Measurements from ENCODE around the gene MPST.
"Not testable (repeated sequence)": the region's sequence is repeated elsewhere in the genome, so short reads cannot be mapped to it uniquely, and the experiment has no call there.

MPST gene

GRCh38 chr22:37019309-37020191, at the start of gene MPST, which contains the start of gene TST:
TSS of gene MPST (plus strand) at chr22:37019742. CDS start at chr22:37019837, 95 bp downstream.
TSS of gene TST (minus strand) at chr22:37019447. CDS start at chr22:37018732, 715 bp downstream.
- DNase-seq = no peak

- DNase-seq = no peak
Measured at GRCh38 chr22:36971341-36972125, 48.0 kb upstream of the MPST start.

DNA sequence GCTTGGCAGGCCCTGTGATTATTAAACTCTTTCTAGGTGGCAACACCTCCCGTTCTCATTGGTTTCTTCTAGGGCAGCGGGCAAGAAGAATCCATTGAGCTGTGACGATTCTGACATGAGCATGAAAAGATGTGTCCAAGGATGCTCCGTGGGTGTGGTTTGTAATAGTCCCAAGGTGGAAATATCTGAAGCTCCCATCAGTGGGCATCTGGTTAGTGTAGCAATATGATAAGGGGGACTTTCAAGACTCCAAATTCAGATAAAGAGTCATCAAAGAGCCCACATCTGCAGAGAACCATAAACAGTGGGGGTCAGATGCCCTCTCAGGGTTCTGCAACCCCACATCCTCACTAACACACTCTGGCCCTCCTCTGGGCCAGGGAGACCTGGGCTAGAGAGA, 42.9 kb upstream of the MPST start:
- DNase-seq = no peak

DNA sequence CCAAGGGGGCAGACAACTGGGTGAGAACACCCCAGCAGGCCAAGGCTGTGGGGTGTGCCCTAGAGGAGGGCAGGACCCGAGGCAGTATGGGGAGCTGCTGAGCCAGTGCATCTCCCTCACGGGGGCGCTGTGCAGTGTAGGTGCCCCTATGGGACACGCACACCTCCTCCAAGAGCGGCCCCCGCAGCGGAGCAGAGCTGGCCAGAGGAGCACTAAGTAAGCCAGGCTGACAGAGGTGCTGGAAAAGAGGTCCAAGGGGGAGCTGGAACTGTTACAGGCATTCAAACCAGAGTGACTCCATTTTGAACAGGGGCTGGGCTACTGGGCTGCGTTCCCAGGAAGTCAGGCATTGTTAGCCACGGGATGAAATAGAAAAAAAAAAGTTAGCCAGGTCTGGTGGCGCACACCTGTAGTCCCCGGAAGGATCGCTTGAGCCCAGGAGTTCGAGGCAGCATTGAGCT, 42.1 kb upstream of the MPST start:
- peak; percentile 74 for DNase-seq

- peak; percentile 88 for DNase-seq
Measured at GRCh38 chr22:36977947-36978660, 41.4 kb upstream of the MPST start.

- no peak for DNase-seq
Measured at GRCh38 chr22:36979016-36979910, 40.3 kb upstream of the MPST start.

DNA sequence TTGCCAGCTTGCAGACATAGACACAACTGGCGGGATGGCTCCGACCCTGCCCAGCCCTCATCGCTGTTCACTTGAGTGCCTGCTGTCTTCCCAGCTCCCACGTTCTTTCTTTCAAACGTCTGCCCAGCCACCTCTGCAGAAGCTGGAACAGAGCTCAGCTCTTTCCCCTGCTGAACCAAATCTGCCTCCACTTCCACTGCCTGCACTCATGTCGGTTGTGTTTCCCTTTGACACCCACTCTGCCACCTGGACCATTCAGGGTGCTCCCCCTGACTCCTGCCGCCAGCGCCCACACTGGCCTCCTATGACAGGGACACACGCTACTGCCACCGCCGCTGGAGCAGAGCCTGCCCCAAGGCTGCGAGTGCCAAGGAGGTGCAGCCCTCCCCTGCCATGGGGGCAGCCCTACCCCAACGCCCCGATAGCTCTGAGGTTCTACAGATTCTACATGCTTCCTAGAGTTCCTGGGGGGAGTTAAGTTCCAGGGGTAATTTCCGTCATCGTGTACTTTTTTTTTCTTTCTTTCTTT, 38.2 kb upstream of the MPST start:
- no peak for DNase-seq

DNA sequence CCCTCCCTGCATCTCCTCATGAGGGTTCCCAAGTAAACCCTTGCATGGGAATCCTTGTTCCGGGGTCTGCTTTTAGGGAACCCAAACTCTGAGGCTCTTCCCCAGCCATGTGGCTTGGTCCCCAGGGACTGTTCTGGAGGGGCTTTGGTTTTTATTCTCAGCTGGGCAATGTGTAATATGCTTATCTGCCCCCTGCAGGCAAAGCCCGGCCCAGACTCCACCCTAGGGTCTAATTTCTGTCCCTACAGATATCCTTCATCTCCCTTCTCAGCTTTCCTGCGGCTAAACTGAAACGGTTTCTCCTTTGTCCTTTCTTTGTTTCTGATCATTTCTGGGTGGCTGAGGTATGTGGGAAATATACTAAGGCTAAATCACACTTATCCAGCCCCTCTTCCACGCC, 37.4 kb upstream of the MPST start:
- DNase-seq = no peak

DNA sequence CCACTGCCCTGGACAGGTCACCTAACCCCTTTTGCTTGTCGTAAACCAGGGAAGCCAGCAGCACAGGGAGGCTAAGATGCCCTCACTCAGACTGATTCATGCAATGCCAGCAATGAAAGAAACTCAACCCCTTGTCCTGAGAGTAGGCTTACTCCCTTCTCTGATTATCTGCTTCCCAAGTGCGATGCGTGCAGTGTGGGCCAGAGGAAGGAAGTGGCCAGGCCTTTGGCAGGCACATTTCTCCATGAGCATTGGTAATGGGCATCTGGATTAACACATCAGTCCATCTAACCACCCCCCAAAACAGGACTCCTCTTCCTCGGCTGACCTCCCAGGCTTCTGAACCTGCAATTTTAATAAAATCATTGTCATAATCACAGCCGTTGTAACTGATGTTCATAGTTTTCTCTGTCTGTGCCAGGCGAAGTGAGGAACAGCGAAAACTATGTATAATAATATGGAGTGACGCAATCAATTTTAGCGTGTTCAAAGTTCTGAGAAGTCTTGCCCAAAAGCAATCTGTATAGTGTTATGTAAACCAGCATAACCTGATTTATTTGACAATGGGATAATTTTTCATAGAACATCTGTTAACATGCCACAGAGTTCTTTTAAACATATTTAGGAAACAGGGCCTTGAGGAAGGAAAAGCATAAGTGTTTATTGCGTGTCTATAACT, 34.2 kb upstream of the MPST start:
- DNase-seq = no peak

GRCh38 chr22:36986242-36986821, 33.2 kb upstream of the MPST start:
- DNase-seq = peak; percentile 18

- DNase-seq = no peak
Measured at GRCh38 chr22:36988075-36988832, 31.3 kb upstream of the MPST start.

GRCh38 chr22:36989012-36989411, 30.5 kb upstream of the MPST start:
- DNase-seq = not testable (repeated sequence)

DNA sequence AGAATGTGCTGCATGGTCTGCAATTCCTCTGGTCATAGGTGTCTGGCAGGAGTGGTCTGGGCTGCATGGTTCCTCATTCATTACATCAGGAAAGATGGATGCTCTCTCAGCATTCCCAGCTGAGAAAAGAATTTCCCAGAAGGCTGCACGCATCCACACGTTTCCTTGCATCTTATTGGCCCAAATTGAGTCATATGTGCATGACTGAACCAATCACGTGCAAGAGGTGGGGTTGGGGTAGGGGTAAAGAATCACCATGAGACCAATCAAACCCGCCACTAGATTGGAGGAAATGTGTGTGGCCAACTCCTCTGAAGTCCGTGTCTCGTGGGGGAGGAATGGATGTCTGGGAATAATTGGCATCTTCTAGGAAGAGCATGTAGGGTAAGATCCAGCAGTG, 29.1 kb upstream of the MPST start:
- DNase-seq = no peak

DNA sequence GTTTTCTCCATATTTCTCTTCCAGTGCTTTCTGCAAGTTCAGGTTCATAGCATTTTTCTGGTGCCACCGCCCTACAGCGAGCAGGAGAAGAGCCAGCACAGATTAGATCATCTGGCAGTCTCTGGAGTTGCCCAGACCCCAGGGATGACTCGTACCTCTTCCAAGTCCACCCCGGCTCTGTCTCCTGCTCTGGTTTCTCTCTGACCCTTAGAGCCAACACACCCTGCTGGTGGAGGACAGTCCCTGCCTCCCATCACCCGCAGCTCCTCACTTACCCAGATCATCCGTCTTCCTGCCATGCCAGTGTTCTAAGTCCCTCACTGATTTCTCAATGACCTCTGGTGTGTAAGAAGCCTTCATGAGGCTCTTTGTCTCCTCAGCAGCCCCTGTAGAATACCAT, 28.3 kb upstream of the MPST start:
- no peak for DNase-seq

DNA sequence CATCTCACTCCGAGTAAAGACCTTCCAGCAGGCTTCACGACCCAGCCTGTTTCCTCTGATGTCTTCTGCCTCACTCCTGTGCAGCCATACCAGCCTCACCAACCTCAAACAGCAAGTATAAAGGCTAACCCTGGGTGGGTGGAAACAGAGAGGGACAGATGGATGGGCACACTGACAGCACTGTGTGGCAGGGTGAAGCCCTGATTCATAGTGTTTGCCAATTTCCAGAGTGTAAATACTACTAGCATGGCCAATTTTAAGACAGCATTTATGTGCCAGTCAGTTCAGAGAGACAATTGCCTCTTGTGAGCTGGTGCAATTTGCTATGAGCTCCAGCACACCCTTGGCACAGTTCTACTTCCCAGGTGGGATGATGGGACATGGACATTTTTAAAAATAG, 21.8 kb upstream of the MPST start:
- no peak for DNase-seq

DNA sequence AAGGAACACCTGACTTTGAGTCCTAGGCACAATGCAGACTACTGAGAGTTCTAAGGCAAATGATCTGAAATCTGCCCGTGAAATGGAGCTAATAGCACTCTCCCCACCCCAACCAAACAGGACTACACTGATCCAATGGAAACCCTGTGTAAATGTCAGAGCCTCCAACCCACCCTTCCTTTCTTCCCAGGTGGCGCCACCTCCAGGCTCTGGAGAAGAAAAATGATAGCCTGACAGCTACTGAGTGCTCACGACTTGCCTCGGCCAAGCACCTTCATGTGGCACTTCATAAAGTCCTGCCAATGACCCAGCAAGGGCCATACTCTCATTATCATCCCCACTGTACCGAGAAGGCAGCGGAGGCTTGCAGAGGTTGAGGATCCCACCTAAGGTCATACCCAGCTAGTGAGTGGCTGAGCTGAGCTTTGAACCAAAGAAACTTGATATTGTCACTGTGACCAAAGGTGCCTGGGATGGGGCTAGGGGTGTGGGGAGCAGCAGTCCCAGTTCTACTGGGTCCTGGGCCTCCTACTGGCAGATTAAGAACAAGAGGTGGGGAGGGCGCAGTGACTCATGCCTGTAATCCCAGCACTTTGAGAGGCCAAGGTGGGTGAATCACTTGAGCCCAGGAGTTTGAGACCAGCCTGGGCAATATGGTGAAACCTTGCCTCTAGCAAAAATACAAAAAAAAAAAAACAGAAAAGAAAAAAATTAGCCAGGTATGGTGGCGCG, 20.8 kb upstream of the MPST start:
- DNase-seq = no peak

GRCh38 chr22:36999463-36999862, 20.1 kb upstream of the MPST start:
- DNase-seq = no peak

DNA sequence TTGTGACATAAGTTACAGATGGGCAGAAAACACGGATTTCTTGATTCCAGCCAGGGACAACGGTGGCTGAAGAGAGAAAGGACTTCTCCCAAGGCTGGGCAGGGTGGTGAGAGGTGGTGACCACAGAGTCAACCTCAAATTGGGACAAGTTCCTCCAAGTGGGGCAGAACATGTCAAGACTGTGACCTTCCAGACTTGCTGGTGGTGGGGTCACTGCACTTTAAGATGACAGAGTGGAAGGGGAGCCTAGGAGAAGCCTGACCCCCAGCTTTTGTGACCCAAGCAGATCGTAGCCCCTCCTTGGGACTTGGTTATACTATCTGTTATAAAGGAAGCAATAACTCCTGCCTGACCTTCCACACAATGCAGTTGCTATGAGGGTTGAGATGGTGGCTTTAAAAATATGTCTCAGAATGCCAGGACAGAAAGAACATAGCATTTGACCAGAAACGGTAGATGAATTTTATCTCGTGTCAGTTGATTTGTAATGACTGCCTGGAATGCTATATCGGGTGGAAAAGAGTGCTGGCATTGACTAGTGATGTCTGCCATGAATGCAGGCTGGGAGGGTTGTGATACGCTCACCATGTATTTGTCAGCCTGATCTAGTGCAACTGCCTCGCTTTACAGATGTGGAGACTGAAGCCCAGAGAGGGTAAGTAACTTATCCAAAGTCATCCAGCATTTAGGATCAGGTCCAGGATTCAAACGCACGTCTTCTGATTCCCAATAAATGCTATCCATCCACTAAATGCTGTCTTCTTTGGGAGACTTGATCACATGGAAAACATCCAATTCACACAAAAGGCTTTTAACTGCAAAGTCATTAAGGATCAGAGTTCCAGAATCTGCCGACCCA, 18.6 kb upstream of the MPST start:
- DNase-seq = no peak
